Measurements from ENCODE around the gene OR6M1. TPM values are rescaled to one million over a fixed set of nuclear protein-coding genes. Genes with fewer than 3 reads are reported as not detected.

Gene OR6M1
- polyA plus RNA-seq, 3 donors from 2014 or later: not detected

DNA sequence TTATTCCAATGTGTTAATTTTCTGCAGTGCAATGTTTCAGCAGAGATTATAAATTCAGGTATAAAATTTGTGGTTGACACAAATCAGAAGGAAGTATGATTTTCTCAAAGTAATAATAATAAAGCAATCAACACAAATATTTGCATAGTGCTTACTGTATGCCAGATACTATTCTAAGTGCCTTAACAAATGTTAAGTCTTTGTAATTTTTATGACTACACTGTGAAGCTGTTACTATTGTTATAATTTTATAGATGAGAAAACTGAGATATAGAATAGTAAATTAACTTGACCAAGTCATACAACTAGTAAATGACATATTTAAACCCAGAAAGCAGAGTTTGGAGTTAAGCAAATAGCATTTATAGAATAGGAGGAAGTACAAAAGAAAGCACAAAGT lies 35.4 kb downstream of the OR6M1 start:
- DNase-seq: no peak
- Mint-ChIP-seq H3K4me3 (no peak overlapping the region), H3K9me3 (peaks cover 0 to 2% (median 0%) of the 10 kb centered on the region in 6 donors), H3K4me1 (no peaks in the 10 kb centered on the region), H3K27ac (no peak overlapping the region), H3K36me3 (no peaks in the 10 kb centered on the region), H3K27me3 (ENCODE audit: low read depth in 3 of 3) (peaks cover 1 to 14% (median 3%) of the 10 kb centered on the region in 3 donors)

DNA sequence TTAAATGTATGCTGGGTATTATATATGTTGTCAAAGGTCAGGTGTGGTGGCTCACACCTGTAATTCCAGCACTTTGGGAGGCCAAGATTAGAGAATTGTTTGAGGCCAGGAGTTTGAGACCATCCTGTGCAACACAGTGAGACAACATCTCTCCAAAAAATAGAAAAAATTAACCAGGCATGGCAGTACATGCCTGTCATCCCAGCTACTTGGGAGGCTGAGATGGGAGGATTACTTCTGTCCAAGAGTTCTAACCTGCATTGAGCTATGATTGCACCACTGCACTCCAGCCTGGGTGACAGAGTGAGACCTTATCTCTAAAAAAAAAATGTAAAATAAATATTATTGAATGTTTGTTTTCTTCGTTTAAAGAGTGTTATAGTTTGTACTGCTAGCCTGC lies 40.5 kb downstream of the OR6M1 start:
- H3K36me3 Mint-ChIP-seq: peaks cover 0 to 8% (median 3%) of the 10 kb centered on the region in 3 donors
- H3K27me3 Mint-ChIP-seq (ENCODE audit: low read depth in 3 of 3): peaks cover 2 to 19% (median 11%) of the 10 kb centered on the region in 3 donors
- no peak overlapping the region for H3K27ac Mint-ChIP-seq
- no peak for DNase-seq
- peaks cover 4 to 21% (median 15%) of the 10 kb centered on the region in 6 donors for H3K9me3 Mint-ChIP-seq
- no peak overlapping the region for H3K4me3 Mint-ChIP-seq
- H3K4me1 Mint-ChIP-seq: no peaks in the 10 kb centered on the region

DNA sequence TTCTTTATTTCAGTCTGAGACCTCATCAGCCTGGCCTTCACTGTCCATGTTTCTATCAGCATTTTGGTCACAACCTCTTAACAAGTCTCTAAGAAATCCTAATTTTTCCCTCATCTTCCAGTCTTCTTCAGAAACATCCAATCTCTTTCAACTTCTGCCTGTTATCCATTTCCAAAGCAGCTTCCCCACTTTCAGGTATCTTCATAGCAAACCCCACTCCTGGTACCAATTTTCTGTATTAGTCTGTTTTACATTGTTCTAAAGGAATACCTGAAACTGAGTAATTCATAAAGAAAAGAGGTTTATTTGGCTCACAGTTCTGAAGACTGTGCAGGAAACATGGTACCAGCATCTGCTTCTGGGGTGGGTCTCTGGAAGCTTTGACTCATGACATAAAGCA lies 43.7 kb downstream of the OR6M1 start:
- H3K4me3 Mint-ChIP-seq: no peak overlapping the region
- no peak for DNase-seq
- H3K27ac Mint-ChIP-seq: no peak overlapping the region
- H3K4me1 Mint-ChIP-seq: no peaks in the 10 kb centered on the region
- H3K36me3 Mint-ChIP-seq: peaks cover 0 to 8% (median 3%) of the 10 kb centered on the region in 3 donors
- H3K9me3 Mint-ChIP-seq: peaks cover 6 to 21% (median 15%) of the 10 kb centered on the region in 6 donors
- peaks cover 4 to 14% (median 13%) of the 10 kb centered on the region in 3 donors for H3K27me3 Mint-ChIP-seq (ENCODE audit: low read depth in 3 of 3)

DNA sequence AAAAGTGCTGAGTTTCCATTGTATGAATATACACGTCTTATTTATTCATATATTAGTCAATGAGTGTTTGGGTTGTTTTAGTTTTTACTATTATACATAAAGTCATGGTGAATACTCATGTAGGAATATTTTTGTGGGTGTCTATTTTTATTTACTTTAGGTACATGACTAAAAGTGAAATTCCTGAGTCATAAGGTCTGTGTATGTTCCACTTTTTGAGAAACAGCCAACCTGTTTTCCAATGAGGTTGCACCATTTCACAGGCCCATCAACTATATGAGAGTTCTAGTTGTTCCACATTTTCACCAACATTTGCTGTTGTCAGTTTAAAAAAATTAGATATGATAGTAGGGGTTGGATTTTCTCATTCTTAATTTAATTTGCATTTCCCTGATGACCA lies 45.3 kb downstream of the OR6M1 start:
- Mint-ChIP-seq H3K4me1 (no peaks in the 10 kb centered on the region), H3K27ac (no peak overlapping the region), H3K36me3 (peaks cover 0 to 8% (median 3%) of the 10 kb centered on the region in 3 donors), H3K4me3 (no peak overlapping the region), H3K27me3 (ENCODE audit: low read depth in 3 of 3) (peaks cover 4 to 13% (median 13%) of the 10 kb centered on the region in 3 donors), H3K9me3 (peaks cover 7 to 21% (median 15%) of the 10 kb centered on the region in 6 donors)
- no peak for DNase-seq

DNA sequence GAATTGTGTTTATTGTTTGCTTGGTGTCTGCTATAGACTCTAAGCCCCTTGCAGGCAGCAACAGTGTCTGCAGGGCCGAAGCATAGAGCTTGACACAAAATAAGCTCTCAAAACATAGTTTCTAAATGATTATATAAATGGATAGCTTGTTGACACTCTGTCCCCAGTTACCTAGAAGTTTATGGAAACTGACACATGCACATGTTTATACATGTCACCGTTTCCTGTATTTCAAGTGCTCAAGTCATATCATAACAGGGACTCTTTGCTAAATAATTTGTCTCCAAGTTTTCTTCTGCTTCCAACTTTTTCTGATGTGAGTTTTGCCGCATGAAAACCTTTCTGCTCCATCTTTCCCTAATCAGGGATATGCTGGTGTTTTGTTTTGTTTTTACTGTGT lies 48.2 kb downstream of the OR6M1 start:
- no peak for DNase-seq
- Mint-ChIP-seq H3K9me3 (peaks cover 7 to 16% (median 12%) of the 10 kb centered on the region in 6 donors), H3K27me3 (ENCODE audit: low read depth in 3 of 3) (peaks cover 4 to 14% (median 12%) of the 10 kb centered on the region in 3 donors), H3K4me3 (no peak overlapping the region), H3K27ac (no peak overlapping the region), H3K36me3 (peaks cover 0 to 8% (median 3%) of the 10 kb centered on the region in 3 donors), H3K4me1 (no peaks in the 10 kb centered on the region)

DNA sequence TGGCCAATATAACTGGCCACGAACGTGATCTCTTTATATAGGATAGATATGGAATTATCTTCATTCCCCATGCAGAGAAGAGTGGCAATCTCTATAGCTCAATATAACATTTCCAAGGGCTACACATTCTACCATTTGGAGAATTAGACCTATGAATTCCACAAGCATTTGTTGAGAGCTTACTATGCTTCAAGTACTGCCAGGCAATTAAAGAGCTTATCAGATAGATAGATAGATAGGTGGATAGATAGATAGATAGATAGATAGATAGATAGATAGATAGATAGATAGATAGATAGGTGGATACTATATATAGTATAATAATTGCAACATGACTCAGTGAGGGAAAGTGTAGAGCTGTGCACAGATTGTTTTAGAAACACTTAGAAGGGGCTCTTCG lies 50.3 kb downstream of the OR6M1 start:
- Mint-ChIP-seq H3K27me3 (ENCODE audit: low read depth in 3 of 3) (peaks cover 2 to 13% (median 7%) of the 10 kb centered on the region in 3 donors), H3K4me3 (no peak overlapping the region), H3K9me3 (peaks cover 0 to 3% (median 0%) of the 10 kb centered on the region in 6 donors), H3K36me3 (no peaks in the 10 kb centered on the region), H3K4me1 (no peaks in the 10 kb centered on the region), H3K27ac (no peak overlapping the region)
- DNase-seq: no peak

Other genes starting within 250 kb of the OR6M1 start
- not detected for gene SCN3B, start 151.7 kb downstream of the OR6M1 start, polyA plus RNA-seq
- 1 to 10 TPM in 2 of 3 donors, not detected in 1; 3.2 to 7.1 TPM for gene ZNF202, start 64.7 kb downstream of the OR6M1 start, polyA plus RNA-seq
- not detected for gene OR6X1, start 51.8 kb downstream of the OR6M1 start, polyA plus RNA-seq
- not detected for gene TMEM225, start 79.3 kb upstream of the OR6M1 start, polyA plus RNA-seq
- not detected for gene OR8D4, start 95.8 kb upstream of the OR6M1 start, polyA plus RNA-seq
- gene OR4D5, start 133.3 kb upstream of the OR6M1 start, polyA plus RNA-seq: not detected
- not detected for gene OR6T1, start 137.5 kb upstream of the OR6M1 start, polyA plus RNA-seq
- gene OR10S1, start 171.4 kb upstream of the OR6M1 start, polyA plus RNA-seq: not detected
- gene OR10G6, start 188.8 kb upstream of the OR6M1 start, polyA plus RNA-seq: not detected
- not detected for gene OR10G4, start 206.6 kb upstream of the OR6M1 start, polyA plus RNA-seq
- gene OR10G9, start 216.7 kb upstream of the OR6M1 start, polyA plus RNA-seq: not detected
- gene OR10G8, start 220.4 kb upstream of the OR6M1 start, polyA plus RNA-seq: not detected
- not detected for gene OR10G7, start 235.0 kb upstream of the OR6M1 start, polyA plus RNA-seq